Stimulated activated CD8-positive, alpha-beta memory T cell treated with anti-CD3 and anti-CD28 coated beads, Interleukin-15, amount 100 ng/mL, for 1 hour (primary cell): ENCODE measurements around the gene CDNF.
"Not testable (repeated sequence)": the region's sequence is repeated elsewhere in the genome, so short reads cannot be mapped to it uniquely, and the experiment has no call there.

ENCODE experiments used
- DNase-seq: peaks from one replicate; pipeline ENCODE4 v3.0.0-alpha.2; 2020; ENCODE audit warnings: low read depth

The CDNF gene

DNA sequence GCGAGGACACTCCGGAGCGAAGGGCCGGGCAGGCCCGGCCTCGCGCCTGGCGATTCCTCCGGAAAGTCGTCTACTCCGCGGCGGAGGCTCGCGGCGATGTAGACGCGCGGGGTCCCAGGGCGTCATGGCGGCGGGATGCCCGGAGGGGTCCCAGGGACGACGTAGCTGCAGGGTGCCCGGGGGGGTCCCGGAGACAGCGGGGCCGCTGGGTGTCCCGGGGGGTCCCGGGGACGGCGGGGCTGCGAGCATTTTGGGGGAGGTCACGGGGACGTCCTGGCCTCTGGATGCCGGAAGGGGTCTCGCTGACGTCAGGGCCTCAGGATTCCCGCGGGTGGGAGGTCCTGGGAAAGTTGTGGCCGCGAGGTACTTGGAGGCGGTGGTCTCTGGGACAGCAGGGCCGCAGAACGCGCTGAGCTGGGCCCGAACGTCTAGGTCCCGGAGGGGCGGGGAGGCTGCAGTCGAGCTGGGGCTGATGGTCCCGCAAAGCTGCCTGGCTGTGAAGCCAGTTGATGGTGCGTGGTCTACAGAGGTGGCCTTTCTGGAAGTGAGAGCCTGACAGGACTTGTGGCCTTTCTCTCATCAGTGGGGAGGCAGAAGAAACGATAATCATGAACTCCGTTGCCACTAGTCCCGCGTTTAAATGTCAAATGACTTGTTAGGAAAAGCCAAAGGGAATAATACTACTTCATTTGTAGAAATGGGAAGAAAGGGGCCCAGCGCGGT, 906 bp upstream of the CDNF start:
- DNase-seq, result no peak

DNA sequence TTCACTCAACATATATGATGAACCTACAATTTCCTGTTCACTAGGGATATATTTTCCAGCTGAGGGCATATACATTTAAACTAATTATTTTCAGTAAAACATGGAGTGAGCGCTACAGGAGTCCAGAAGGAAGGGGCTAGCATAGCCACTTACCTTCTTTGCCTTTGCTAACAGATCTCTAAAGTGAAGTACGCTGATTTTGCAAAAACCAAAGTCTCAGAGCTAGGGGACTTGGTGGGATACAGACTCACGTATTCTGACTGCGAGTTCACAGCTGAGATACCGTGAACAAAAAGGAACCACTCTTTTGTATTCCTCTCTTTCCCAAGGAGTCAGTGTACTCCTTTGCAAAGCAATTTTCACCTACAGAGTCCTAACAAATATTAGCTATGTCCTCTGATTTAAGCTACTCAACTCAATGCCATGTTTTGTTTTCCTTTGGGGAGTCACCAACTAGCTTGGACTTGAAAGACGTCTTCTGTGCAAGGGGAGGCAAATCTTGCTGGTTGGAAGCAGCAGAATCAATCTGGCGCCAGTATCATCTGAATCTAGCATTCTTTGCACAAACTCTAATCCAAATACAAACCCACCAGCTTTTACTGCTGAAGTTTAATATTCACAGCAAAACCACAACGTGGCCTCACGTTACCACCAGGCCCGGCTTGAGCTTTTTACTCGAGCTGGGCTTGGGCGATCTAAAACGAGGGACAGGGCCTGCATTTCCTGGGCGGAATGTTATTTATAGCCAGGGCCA, 657 bp downstream of the CDNF start:
- DNase-seq, result no peak

DNA sequence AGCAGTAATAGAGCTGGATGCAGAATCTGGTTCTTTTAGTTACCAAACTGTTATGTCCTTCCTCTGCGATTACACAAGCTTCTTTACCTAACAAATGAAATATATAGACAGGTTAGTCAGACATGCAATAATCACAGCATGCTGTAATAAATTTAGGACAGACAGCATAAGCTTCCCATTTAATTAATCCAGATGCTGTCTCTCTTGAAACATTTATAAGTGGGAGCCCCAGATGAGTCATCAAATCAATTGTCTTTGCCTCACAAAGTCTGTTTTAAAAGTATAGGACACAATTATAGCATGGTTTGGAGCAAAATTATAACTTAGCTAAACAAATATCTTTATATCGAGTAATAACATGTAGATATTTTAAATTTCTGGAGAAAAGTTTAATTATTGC, 1.6 kb downstream of the CDNF start:
- no peak for DNase-seq

DNA sequence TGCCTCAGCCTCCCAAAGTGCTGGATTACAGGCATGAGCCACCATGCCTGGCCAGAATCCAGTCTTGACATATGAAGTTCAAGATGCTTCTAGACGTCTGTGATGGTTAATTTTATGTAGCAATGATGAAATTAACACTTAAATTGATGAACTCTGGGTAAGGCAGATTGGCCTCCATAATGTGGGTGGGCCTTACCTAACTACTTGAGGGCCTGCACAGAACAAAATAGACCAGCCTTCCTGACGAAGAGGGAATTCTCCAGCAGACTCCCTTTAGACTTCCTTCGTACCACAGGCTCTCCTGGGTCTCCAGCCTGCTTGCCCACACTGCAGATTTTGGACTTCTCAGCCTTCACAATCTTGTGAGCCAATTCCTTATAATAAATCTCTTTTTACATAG, 4.7 kb downstream of the CDNF start:
- DNase-seq, result no peak

DNA sequence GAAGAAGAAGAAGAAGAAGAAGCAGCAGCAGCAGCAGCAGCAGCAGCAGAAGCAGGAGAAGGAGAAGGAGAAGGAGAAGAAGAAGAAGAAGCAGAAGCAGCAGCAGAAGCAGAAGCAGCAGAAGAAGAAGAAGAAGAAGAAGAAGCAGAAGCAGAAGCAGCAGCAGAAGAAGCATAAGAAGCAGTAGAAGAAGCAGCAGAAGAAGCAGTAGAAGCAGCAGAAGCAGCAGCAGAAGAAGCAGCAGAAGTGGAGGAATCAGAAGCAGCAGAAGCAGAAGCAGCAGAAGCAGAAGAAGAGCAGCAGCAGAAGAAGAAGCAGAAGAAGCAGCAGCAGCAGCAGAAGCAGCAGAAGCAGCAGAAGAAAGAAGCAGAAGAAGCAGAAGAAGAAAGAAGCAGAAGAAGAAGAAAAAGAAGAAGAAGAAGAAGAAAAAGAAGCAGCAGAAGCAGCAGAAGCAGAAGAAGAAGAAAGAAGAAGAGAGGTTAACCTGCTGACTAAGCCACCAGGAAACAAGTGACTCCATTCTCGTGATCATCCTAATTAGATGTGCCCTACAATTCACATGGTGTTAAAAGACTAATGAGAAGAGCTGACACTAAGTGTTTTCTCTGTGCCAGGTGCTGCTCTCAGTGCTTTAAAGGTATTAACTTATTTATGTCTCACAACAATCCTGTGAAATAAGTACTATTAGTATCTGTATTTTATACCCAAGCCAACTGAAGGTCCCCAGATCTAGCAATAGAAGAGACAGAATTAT, 11.6 kb downstream of the CDNF start:
- DNase-seq, result no peak

DNA sequence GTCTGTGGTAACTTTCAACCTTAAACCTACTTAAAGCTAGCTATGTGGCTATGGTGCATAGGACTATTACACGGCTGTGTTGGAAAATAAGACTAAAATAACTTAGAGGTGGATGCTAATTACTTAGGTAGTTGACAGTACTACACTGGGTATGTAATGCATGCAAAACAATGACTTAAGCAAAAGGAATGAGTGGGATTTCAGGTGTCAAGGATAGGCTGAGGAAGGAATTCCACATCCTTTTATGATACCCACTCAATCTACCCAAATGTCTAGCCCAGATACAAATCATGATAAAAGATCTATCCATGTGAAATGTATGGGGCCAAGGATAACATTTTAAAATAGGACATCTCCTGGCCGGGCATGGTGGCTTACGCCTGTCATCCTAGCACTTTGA, 13.9 kb downstream of the CDNF start:
- no peak for DNase-seq

DNA sequence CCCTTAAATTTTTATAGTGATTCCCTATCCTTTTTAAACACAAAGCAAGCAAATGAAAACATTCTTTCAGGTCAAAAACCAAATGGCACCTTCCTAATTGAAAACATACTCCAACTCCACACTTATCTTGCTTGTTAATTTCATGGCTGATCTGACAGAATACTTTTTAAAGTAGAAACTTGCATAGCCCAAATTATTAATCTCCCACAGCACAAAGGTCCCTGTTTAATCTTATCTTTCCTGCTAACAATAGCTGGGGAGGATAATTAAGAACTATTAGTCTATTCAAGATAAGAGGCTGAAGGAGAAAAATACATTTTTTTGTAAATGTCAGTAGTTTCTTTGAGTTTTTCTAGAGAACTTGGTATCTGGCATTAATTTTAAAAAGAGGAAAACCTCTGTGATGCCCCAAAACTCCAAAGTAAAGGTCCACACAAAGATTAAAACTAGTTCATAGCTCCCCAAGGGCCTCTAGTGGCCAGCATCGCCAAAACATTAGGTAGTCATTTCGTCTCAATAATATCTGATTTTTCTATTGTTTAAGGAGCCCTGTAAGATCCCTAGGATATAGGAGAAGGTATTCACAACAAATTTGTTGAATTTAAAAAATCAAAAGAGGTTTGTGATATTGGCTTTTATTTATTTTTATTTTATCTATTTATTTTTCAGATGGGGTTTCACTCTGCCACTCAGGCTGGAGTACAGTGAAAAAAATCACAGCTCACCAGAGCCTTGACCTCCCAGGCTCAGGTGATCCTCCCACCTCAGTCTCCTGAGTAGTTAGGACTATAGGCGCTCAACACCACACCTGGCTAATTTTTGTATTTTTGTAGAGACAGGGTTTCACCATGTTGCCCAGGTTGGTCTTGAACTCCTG, 14.7 kb downstream of the CDNF start:
- DNase-seq, result no peak

DNA sequence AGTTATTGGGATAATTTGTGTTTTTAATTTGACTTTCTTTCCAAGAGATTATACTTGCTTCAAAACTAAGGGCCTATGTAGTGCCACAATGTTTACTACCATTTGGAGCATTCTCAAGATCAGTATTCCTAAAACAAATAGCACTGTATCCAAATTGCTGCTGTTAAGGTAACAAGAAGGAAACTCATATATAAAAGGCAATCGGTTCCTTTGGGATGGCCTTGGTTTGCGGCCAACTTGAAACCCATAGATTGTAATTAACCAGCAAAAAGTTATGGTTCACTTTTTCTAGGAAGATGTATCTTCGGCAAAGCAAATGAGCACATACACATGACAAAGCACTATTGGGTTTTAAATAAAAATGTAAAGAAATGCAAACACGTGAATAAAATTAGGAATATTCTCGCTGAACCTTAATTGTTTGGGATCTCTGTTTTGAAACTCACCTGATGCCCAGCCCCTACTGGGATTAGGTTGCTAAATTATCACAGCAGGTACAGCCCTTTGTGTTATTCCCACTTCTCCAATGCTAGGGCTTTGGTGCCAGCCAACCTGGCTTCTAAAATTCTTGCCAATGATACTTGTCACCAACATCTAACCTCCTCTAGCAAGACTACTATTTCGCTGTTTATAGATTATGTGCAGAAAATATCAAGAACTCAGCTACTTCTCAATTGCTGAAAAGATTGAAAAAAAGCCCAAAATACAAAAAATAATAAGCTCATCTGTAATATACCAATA, 16.0 kb downstream of the CDNF start:
- no peak for DNase-seq

DNA sequence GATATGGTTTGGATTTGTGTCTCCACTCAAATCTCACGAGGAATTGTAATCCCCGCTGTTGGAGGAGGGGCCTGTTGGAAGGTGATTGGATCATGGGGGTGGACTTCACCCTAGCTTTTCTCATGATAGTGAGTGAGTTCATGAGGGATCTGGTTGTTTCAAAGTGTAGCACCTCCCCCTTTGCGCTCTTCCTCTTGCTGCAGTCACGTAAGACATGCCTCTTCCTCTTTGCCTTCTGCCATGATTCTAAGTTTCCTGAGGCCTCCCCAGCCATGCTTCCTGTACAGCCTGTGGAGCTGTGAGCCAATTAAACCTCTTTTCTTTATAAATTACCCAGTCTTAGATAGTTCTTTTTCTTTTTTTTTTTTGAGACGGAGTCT, 17.1 kb downstream of the CDNF start:
- DNase-seq, result no peak

DNA sequence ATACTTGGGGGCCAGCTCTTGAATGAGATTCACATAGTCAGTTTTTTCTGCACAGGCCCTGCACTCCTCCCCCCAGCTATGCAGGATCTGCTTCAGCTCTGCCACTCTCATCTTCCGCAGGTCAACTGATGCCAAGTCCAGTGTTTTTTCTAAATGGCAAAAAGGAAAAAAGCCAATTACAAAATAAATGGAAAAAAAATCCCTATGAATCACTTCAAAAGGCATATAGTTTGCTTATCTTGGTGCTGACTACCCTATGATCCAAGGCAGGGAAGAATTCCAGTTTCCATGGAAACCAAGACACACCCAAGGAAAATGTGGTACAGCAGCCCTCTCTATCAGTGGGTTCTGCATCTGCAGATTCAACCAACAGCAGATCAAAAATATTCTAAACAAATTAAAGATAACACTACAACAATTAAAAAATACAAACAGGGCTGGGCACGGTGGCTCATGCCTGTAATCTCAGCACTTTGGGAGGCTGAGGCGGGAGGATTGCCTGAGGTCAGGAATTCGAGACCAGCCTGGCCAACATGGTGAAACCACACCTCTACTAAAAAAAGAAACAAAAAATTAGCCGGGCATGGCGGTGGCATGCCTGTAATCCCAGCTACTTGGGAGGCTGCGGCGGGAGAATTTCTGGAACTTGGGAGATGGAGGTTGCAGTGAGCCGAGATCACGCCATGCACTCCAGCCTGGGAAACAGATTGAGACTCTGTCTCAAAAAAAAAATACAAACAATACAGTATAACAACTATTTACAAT, 17.6 kb downstream of the CDNF start:
- DNase-seq, result no peak

DNA sequence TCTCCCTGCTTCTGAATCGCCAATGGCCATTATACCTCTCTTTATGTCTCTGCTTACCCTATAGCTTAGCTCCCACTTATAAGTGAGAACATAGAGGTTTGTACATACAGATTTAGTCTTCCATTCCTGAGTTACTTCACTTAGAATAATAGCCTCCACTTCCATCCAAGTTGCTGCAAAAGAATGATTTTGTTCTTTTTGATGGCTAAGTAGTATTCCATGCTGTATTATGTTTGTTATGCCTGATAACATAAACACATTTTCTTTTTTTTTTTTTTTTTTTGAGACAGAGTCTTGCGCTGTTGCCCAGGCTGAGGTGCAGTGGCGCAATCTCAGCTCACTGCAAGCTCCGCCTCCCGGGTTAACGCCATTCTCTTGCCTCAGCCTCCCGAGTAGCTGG, 21.1 kb downstream of the CDNF start:
- not testable (repeated sequence) for DNase-seq

DNA sequence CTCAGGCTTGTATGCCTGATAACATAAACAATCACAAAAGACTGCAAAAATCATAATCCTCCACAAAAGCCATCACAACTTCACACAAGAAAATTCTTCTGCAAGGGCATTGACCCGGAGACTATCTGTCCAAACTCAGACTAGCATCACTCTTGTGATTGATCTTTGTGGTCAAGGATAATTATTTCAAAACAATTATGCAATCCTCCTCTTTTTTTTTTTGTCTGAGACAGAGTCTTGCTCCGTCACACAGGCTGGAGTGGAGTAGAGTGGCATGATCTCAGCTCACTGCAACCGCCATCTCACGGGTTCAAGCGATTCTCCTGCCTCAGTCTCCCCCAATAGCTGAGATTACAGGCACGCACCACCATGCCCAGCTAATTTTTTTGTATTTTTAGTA, 22.2 kb downstream of the CDNF start:
- DNase-seq, result no peak

DNA sequence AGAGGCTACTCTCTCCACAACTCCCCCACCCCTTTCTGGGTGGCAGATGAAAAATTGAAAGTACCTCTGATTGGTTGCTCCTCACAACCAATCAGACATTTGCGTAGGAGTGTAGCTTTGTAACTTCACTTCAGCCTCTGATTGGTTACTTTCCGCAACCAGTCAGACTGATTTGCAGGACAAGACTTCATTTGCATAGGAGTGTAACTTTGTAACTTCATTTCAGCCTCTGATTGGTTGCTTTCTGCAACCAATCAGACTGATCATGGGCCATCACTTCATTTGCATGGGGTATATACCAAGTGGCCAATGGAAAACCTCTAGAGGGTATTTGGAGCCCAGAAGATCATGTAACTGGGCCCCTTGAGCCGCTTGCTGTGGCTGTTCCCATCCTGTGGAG, 25.6 kb downstream of the CDNF start:
- no peak for DNase-seq

DNA sequence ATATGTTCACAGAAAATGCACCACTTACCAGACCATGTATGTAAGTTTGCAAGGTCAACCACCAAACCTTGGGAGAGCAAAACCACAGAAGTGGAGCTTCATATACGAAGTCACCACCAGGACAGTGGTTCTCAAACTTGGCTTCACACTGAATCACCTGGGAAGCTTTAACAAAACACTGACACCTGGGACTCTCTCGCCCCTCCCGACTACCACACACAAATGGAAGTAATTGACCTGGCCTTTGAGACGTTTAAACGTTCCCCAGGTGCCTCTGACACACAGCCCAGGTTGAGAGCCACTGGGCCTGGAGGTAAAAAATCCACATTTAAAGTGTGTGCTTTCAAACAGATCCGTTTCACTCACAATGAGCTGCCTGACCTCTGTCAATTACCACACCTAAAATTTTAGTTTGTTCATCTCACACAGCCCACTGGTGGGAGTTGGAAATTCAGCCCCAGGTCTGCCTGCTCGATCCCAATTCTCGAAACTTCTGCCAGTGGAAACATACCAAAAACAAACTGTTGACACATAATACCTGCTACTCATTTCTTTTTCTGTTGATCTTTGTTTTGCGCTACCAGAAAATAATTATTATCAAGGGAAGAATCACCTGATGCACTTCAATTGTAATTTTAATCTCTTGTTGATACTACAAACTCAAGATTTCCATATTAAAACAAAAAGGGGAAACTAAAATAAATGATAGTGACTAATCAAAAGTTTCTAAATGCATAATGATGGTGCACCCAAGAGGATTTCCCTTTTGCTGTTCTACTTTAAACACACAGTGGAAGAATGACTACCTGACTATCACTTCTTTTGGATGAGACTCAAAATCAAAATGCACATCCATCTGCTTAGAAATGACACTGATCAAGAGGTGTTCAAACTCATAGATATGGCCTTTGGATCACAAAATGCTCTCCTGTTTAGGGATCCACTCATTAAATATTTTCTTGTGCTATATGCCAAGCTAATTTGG, 26.6 kb downstream of the CDNF start:
- no peak for DNase-seq

DNA sequence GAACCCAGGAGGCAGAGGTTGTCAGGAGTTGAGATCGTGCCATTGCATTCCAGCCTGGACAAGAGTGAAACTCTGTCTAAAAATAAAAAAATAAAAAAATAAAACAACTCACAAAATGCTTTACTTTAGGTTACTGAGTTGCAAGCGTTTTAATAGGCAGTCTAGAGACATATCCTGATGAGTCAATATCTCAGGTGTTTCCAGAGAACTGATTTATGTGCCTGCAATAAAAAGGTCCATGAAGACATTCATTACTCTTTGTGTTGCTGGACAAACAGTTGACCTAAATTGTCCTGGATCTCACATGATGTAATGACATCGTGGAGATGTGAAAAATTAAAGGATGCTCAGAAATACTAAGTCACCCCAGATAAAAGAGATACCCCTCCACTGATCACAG, 31.5 kb downstream of the CDNF start:
- no peak for DNase-seq

DNA sequence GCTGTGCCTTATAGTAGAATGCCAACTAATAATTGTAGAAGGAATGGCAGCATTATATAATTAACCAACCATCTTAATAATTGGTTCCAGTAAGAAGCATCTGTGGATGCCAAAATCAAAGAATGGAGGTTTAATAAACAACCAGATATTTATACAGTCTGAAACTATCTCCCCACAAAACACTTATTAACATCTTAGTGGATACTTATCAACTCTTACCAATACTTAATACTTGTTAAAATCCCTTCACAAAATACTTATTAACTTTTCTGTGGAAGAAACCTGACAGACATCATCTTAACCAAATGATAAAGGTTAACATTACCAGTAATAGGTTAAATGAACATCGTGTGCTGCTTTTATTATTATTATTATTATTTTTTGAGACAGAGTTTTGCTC, 34.0 kb downstream of the CDNF start:
- DNase-seq, result no peak

DNA sequence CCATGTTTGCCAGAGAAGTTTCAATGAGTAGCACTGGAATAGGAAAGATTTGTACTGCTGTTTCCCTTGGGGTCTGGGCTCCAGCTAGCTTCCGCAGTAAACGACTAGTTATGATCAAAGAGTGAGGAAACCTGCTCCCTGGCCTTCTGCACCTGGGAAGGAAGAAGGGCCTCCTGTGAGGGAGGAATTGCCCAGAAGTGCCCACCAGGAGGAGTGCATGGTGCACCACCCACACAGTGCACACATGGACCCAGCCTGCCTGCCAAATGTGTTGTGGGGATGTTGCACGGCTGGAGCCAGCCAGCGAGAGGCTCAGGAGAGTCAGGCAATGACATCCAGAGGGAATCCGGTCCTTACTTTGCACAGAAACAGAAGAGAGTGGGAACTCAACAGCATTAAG, 36.1 kb downstream of the CDNF start:
- no peak for DNase-seq

DNA sequence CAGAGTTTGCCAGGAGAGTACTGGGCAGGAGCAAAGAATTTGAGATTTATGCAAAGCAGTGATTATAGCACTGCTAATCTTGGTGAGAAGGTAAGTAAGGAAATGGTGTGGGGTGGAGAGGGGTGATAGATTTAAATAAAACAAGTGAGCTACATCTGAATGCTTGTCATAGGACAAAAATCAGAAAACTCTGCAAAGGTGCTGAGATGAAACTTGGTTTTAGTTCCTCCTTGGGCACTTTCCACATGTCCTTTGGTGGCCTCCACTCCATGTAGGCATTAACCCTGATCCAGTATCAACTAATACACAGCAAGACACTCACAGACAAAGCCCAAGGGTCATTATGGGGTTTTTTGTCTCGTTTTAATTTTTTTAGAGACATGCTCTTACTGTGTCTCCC, 37.4 kb downstream of the CDNF start:
- DNase-seq, result no peak

DNA sequence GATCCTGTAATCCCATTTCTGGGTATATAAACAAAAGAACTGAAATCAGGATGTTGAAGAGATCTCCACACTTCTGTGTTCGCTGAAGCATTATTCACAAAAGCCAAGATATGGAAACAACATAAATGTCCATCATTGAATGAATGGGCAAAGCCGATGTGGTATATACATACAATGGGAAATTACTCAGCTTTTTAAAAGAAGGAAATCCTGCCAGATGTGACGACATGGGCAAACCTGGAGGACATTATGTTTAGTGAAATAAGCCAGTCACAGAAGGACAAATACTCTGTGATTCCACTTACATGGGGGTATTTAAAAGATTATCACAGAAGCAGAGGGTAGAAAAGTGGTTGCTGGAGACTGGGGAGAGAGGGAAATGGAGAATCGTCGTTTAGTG, 39.2 kb downstream of the CDNF start:
- DNase-seq, result no peak

DNA sequence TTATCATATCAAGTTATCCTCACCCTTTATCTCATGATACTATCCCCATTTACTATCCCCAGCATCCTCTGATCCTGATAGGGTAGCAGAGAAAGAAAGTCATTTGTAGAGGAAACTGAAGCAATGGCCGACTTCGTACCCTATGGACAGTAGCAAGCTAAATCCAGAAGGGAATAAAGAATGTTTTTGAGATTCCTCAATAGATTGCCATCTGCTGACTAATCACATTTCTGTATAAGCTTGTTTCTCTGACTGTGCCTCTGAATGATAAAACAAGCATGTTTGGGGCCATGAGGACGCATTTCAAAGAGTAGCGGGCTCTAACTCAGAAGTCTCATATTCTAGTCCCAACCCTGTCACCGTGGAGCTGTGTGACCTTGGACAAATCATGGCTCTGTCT, 49.9 kb downstream of the CDNF start:
- DNase-seq, result no peak
